Sigmoid colon (tissue), 4 donors: ENCODE results near the gene FGF23.

Experiments used
- CTCF ChIP-seq, 4 experiments: fragments of 450-650 bp in 3 of 4; fragments of 200-600 bp in 1 of 4; IDR thresholded peaks; one replicate each; pipeline ENCODE4 v1.5.1; 2016 to 2019; ENCODE audit warnings: antibody characterized with exemption in 4 of 4, mild to moderate bottlenecking in 3 of 4, moderate library complexity in 2 of 4
- EP300 ChIP-seq, 4 donors: sonication (generic); formaldehyde crosslinking; IDR thresholded peaks; one replicate each; pipeline ENCODE4 v1.6.1; 2017; ENCODE audit warnings: antibody characterized with exemption in 4 of 4

GRCh38 chr12:4331221-4331620, 48.3 kb downstream of the FGF23 start:
- no peak for TF ChIP-seq CTCF (IDR thresholded peaks at IDR 0.05)
- no peak for TF ChIP-seq EP300 (IDR thresholded peaks at IDR 0.05)
